Heart right ventricle (tissue), 16 donors: Measurements from ENCODE around the gene ACBD3. TPM values are rescaled to one million over a fixed set of nuclear protein-coding genes. Genes with fewer than 3 reads are reported as not detected.

Experiments used
- ATAC-seq, 8 donors: fragments of 200-7000 bp; cut with Tn5 transposase; one replicate each; pipeline ENCODE4 v1.9.1; 2020; ENCODE audit warnings: mild to moderate bottlenecking in 8 of 8, moderate library complexity in 8 of 8, moderate number of reproducible peaks in 1 of 8
- DNase-seq, 2 donors: peaks; one replicate each; pipeline ENCODE4 v3.0.0-alpha.2; 2020
- H3K27ac ChIP-seq, 10 donors: fragments of 200-600 bp; sonication (generic) in 2 of 10; one replicate each; pipeline versions ENCODE4 v1.5.0 to v1.8.0; 2020 to 2022; ENCODE audit warnings: mild to moderate bottlenecking in 3 of 10
- H3K27me3 ChIP-seq, 7 donors: fragments of 200-600 bp; one replicate each; pipeline ENCODE4 v1.8.0; 2021 to 2022; ENCODE audit warnings: mild to moderate bottlenecking in 2 of 7
- H3K36me3 ChIP-seq, 9 donors: fragments of 200-600 bp; sonication (generic) in 1 of 9; one replicate each; pipeline versions ENCODE4 v1.5.0 to v1.8.0; 2020 to 2022; ENCODE audit warnings: mild to moderate bottlenecking in 2 of 9
- H3K4me1 ChIP-seq, 9 donors: fragments of 200-600 bp; sonication (generic) in 1 of 9; one replicate each; pipeline versions ENCODE4 v1.5.0 to v1.8.0; 2020 to 2022; ENCODE audit warnings: mild to moderate bottlenecking in 4 of 9
- H3K4me3 ChIP-seq, 10 donors: fragments of 200-600 bp; sonication (generic) in 2 of 10; one replicate each; pipeline versions ENCODE4 v1.5.0 to v1.8.0; 2020 to 2022; ENCODE audit warnings: mild to moderate bottlenecking in 7 of 10, moderate library complexity in 2 of 10
- H3K9me3 ChIP-seq, 11 donors: fragments of 200-600 bp in 10 of 11; sonication (generic) in 2 of 11; one replicate each; pipeline versions ENCODE4 v1.5.0 to v1.8.0; 2013 to 2022; ENCODE audit warnings: mild to moderate bottlenecking in 2 of 11, control low read depth in 1 of 11, moderate library complexity in 1 of 11
- CTCF ChIP-seq, 9 donors: fragments of 200-600 bp; sonication (generic) in 2 of 9; IDR thresholded peaks; one replicate each; pipeline versions ENCODE4 v1.5.0 to v1.8.0; 2021 to 2022; ENCODE audit warnings: antibody characterized with exemption in 9 of 9, mild to moderate bottlenecking in 5 of 9, moderate library complexity in 1 of 9
- WGBS, 2 donors: extraction: QIAGEN DNeasy Blood & Tissue Kit; methylation state at CpG; one replicate each; pipeline ENCODE4 v1.1.7; 2013; ENCODE audit warnings: inconsistent platforms in 1 of 2; 5-methylcytosine and 5-hydroxymethylcytosine counted together
- intact Hi-C, 10 donors: fragments of 100-400 bp; cut with DNase I; formaldehyde crosslinking; loops; one replicate each; pipeline versions ENCODE4 v1.11.1 to v1.14.2; 2022
- polyA plus RNA-seq, 2 donors: library from polyadenylated mRNA; stranded (reverse); fragments of 200-250 nt; gene quantifications; one replicate each; pipeline ENCODE4 v1.2.3, GENCODE V29; 2013
- total RNA-seq, 10 donors: library from RNA; stranded (reverse); fragmentation: NEBNext Ultra II Directional in 3 of 10; extraction: Animal tissue kit (Norgen Biotek cat#: 25700) in 3 of 10; gene quantifications; one replicate each; pipeline versions ENCODE4 v1.2.1 to v1.2.4, GENCODE V29; 2021 to 2023
- donor health status: Arrhythmogenic right ventricular cardiomyopathy.
- donor health status: ischemic (EF 13 %, LVEDD 7.1; RV severe dilation, severe dysfunction).
- donor health status: healthy with polysubstance abuse.
- donor health status: DM: no; HTN: yes; CAD: no.
- donor health status: DM: no; HTN: no; CAD: no.
- donor health status: ischemic (EF 25% LVEDD 6.9; RV normal size, moderate dysfunction).
- donor health status: ischemic (EF 25% LVEDD 5.7; RV mildly dilated, moderate dysfunction).
- donor health status: healthy.
- donor health status: DM: yes; HTN: yes; CAD: no.
- donor health status: Ischemic cardiomyopathy.
- donor health status: ischemic (EF 35%, LVEDD 5.7; RV mildly dilated, moderate dysfunction).
- donor health status: nonischemic (EF 11% LVEDD 7.7; RV severe dilation, severe dysfunction).
- donor health status: DM: yes; HTN: yes; CAD: no.
- donor health status: PGD.
- donor health status: ischemic (EF 29% LVEDD 5.4; RV normal size, mild dysfunction).
- donor health status: nonischemic (EF 23%, LVEDD 6.1; RV moderate dilation, normal function).

The ACBD3 gene
- total and polyA plus RNA-seq, 12 donors = 9.3 to 39.1 (median 32.4) TPM

GRCh38 chr1:226119169-226119568 is 67.4 kb downstream of the ACBD3 start:
- Histone ChIP-seq H3K36me3 (no peaks in the 10 kb centered on the region), H3K27ac (no peak overlapping the region), H3K9me3 (no peaks in the 10 kb centered on the region), H3K4me3 (no peak overlapping the region), H3K4me1 (peaks cover 2 to 15% (median 13%) of the 10 kb centered on the region in 9 donors), H3K27me3 (peaks cover 0 to 11% (median 0%) of the 10 kb centered on the region in 7 donors)
- ATAC-seq (no peak), DNase-seq (no peak)
- intact Hi-C loops = loop anchor here in 1 of 10 donors (2.0 to 5.0 kb wide), 2 partner anchors 44 to 112 kb away; no protein-coding TSS in a partner anchor
- 87 to 89% methylated on average over 6 of the region's 6 CpGs for WGBS, 2 donors
- no peak for TF ChIP-seq CTCF (IDR thresholded peaks at IDR 0.05)

- Histone ChIP-seq H3K27me3 (peaks cover 0 to 11% (median 0%) of the 10 kb centered on the region in 7 donors), H3K9me3 (no peaks in the 10 kb centered on the region), H3K4me3 (no peak overlapping the region), H3K27ac (no peak overlapping the region), H3K36me3 (no peaks in the 10 kb centered on the region), H3K4me1 (peaks cover 2 to 16% (median 13%) of the 10 kb centered on the region in 9 donors)
- intact Hi-C loops = loop anchor here in 1 of 10 donors (2.0 to 5.0 kb wide), 2 partner anchors 44 to 111 kb away; no protein-coding TSS in a partner anchor
- no peak for TF ChIP-seq CTCF (IDR thresholded peaks at IDR 0.05)
- no peak for ATAC-seq
- 97 to 98% methylated on average over 4 of the region's 4 CpGs for WGBS, 2 donors
- no peak for DNase-seq
These were observed 68.2 kb downstream of the ACBD3 start for GRCh38 chr1:226118357-226118756.

- Histone ChIP-seq H3K4me3 (no peak overlapping the region), H3K27ac (no peak overlapping the region), H3K27me3 (peaks cover 0 to 1% (median 0%) of the 10 kb centered on the region in 7 donors), H3K4me1 (peaks cover 2 to 20% (median 10%) of the 10 kb centered on the region in 9 donors), H3K36me3 (no peaks in the 10 kb centered on the region), H3K9me3 (no peaks in the 10 kb centered on the region)
- ATAC-seq (no peak), DNase-seq (no peak)
- 80 to 86% methylated on average over 6 of the region's 6 CpGs for WGBS, 2 donors
- intact Hi-C loops = loop anchor here in 1 of 10 donors (5.0 kb wide), 1 partner anchor 110 kb away; no protein-coding TSS in a partner anchor
- TF ChIP-seq CTCF (IDR thresholded peaks at IDR 0.05) = no peak
These were observed 69.2 kb downstream of the ACBD3 start for GRCh38 chr1:226117330-226117729.

GRCh38 chr1:226116673-226117072 is 69.9 kb downstream of the ACBD3 start:
- Histone ChIP-seq H3K4me3 (no peak overlapping the region), H3K9me3 (no peaks in the 10 kb centered on the region), H3K36me3 (no peaks in the 10 kb centered on the region), H3K4me1 (peaks cover 7 to 24% (median 15%) of the 10 kb centered on the region in 9 donors), H3K27ac (no peak overlapping the region), H3K27me3 (no peaks in the 10 kb centered on the region)
- intact Hi-C loops = loop anchor here in 1 of 10 donors (5.0 kb wide), 1 partner anchor 109 kb away; no protein-coding TSS in a partner anchor
- 63 to 68% methylated on average over 3 of the region's 3 CpGs for WGBS, 2 donors
- ATAC-seq (no peak), DNase-seq (no peak)
- TF ChIP-seq CTCF (IDR thresholded peaks at IDR 0.05) = no peak
